ENCODE measurements around the gene ZNF385D. TPM values are rescaled to one million over a fixed set of nuclear protein-coding genes. Genes with fewer than 3 reads are reported as not detected.

The ZNF385D gene
- polyA plus RNA-seq, 1 of the 3 experiments (the other 2 are of a cell fraction) = 1.8 TPM

DNA sequence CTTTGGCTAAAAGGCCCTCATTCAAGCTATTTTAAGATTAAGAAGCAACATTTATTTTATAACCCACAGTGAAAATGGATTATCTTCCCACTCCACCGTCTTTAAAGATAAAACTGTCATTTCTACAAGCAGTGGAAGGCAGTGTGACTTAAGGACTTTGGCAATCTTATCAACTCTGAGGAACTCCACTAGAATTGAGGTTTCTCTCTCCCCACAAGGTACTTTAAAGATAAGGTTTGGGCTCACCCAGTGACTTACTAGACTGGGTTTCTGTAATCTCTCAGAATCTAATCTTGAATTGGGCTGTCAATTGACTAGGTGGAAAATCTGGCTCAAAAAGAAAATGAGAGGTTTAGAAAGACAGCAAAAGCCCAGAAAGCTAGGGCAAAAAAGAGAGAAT lies 21.7 kb downstream of the ZNF385D start:
- no peaks in the 10 kb centered on the region for H3K9me2 ChIP-seq
- no peaks in the 10 kb centered on the region for H3F3A ChIP-seq (replicated peaks; ENCODE audit: insufficient read depth)
- WGBS (ENCODE audit: low lambda C conversion rate) = 85% methylated on average over 1 of the region's 1 CpG
- H3K79me2 ChIP-seq (ENCODE audit: insufficient read depth) = no peaks in the 10 kb centered on the region
- H3K36me3 ChIP-seq (replicated peaks in 1 of 2; ENCODE audit: control insufficient read depth in 1 of 2, insufficient read depth in 2 of 2, low read length in 1 of 2) = no peaks in the 10 kb centered on the region
- H3K27ac ChIP-seq (ENCODE audit: low read depth in 2 of 2, low read length in 1 of 2) = no peak overlapping the region
- TF ChIP-seq, protein P1, sequence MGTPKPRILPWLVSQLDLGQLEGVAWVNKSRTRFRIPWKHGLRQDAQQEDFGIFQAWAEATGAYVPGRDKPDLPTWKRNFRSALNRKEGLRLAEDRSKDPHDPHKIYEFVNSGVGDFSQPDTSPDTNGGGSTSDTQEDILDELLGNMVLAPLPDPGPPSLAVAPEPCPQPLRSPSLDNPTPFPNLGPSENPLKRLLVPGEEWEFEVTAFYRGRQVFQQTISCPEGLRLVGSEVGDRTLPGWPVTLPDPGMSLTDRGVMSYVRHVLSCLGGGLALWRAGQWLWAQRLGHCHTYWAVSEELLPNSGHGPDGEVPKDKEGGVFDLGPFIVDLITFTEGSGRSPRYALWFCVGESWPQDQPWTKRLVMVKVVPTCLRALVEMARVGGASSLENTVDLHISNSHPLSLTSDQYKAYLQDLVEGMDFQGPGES (IDR thresholded peaks at IDR 0.05; ENCODE audit: low read depth, low read length) = no peak
- TF ChIP-seq, protein P2, sequence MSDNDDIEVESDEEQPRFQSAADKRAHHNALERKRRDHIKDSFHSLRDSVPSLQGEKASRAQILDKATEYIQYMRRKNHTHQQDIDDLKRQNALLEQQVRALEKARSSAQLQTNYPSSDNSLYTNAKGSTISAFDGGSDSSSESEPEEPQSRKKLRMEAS (IDR thresholded peaks at IDR 0.05; ENCODE audit: low read depth) = no peak
- TF ChIP-seq NRF1 (IDR thresholded peaks at IDR 0.05; ENCODE audit: low read depth, low read length) (no peak), MEF2A (IDR thresholded peaks at IDR 0.05; ENCODE audit: borderline replicate concordance, low read depth) (no peak), TAF1 (IDR thresholded peaks at IDR 0.05; ENCODE audit: borderline replicate concordance, low read depth, low read length) (no peak), FOXM1 (IDR thresholded peaks at IDR 0.05; ENCODE audit: low read depth) (no peak), RXRA (IDR thresholded peaks at IDR 0.05; ENCODE audit: borderline replicate concordance, low read depth) (no peak), GATA2 (CRISPR knock-in tag; IDR thresholded peaks at IDR 0.05) (no peak), RAD21 (IDR thresholded peaks at IDR 0.05; ENCODE audit: low read length) (no peak), FOSL2 (IDR thresholded peaks at IDR 0.05; ENCODE audit: borderline replicate concordance, low read depth) (no peak), JUND (IDR thresholded peaks at IDR 0.05) (no peak), GABPA (IDR thresholded peaks at IDR 0.05; ENCODE audit: low read depth) (no peak), TCF12 (IDR thresholded peaks at IDR 0.05) (no peak)
- TF ChIP-seq, protein P3, sequence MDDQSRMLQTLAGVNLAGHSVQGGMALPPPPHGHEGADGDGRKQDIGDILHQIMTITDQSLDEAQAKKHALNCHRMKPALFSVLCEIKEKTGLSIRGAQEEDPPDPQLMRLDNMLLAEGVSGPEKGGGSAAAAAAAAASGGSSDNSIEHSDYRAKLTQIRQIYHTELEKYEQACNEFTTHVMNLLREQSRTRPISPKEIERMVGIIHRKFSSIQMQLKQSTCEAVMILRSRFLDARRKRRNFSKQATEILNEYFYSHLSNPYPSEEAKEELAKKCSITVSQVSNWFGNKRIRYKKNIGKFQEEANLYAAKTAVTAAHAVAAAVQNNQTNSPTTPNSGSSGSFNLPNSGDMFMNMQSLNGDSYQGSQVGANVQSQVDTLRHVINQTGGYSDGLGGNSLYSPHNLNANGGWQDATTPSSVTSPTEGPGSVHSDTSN (IDR thresholded peaks at IDR 0.05) = no peak
- TF ChIP-seq, protein P4, sequence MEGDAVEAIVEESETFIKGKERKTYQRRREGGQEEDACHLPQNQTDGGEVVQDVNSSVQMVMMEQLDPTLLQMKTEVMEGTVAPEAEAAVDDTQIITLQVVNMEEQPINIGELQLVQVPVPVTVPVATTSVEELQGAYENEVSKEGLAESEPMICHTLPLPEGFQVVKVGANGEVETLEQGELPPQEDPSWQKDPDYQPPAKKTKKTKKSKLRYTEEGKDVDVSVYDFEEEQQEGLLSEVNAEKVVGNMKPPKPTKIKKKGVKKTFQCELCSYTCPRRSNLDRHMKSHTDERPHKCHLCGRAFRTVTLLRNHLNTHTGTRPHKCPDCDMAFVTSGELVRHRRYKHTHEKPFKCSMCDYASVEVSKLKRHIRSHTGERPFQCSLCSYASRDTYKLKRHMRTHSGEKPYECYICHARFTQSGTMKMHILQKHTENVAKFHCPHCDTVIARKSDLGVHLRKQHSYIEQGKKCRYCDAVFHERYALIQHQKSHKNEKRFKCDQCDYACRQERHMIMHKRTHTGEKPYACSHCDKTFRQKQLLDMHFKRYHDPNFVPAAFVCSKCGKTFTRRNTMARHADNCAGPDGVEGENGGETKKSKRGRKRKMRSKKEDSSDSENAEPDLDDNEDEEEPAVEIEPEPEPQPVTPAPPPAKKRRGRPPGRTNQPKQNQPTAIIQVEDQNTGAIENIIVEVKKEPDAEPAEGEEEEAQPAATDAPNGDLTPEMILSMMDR (IDR thresholded peaks at IDR 0.05) = no peak
- TF ChIP-seq, protein P5, sequence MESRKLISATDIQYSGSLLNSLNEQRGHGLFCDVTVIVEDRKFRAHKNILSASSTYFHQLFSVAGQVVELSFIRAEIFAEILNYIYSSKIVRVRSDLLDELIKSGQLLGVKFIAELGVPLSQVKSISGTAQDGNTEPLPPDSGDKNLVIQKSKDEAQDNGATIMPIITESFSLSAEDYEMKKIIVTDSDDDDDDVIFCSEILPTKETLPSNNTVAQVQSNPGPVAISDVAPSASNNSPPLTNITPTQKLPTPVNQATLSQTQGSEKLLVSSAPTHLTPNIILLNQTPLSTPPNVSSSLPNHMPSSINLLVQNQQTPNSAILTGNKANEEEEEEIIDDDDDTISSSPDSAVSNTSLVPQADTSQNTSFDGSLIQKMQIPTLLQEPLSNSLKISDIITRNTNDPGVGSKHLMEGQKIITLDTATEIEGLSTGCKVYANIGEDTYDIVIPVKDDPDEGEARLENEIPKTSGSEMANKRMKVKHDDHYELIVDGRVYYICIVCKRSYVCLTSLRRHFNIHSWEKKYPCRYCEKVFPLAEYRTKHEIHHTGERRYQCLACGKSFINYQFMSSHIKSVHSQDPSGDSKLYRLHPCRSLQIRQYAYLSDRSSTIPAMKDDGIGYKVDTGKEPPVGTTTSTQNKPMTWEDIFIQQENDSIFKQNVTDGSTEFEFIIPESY (IDR thresholded peaks at IDR 0.05; ENCODE audit: borderline replicate concordance, low read depth) = no peak
- TF ChIP-seq, protein P6, sequence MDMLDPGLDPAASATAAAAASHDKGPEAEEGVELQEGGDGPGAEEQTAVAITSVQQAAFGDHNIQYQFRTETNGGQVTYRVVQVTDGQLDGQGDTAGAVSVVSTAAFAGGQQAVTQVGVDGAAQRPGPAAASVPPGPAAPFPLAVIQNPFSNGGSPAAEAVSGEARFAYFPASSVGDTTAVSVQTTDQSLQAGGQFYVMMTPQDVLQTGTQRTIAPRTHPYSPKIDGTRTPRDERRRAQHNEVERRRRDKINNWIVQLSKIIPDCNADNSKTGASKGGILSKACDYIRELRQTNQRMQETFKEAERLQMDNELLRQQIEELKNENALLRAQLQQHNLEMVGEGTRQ (IDR thresholded peaks at IDR 0.05; ENCODE audit: borderline replicate concordance, low read depth, low read length) = no peak
- no peak overlapping the region for H3K9ac ChIP-seq
- ChIA-PET CTCF (no interaction called here), POLR2A (no interaction called here)
- H3K4me1 ChIP-seq (ENCODE audit: control insufficient read depth in 1 of 2, insufficient read depth in 2 of 2, low read depth in 1 of 2, low read length in 1 of 2) = no peaks in the 10 kb centered on the region; a peak in 1 of 4 replicates
- H3K9me3 ChIP-seq = no peaks in the 10 kb centered on the region
- no peaks in the 10 kb centered on the region for H4K20me1 ChIP-seq (ENCODE audit: insufficient read depth)
- H3K4me3 ChIP-seq (ENCODE audit: low read depth in 2 of 2, low read length in 1 of 2) = no peak overlapping the region
- H2AFZ ChIP-seq (ENCODE audit: low read depth) = no peak overlapping the region
- DNase-seq = no peak
- no peak overlapping the region for H3K4me2 ChIP-seq
- H3K27me3 ChIP-seq (ENCODE audit: insufficient read depth) = no peaks in the 10 kb centered on the region

Measured in SK-N-SH (cell line).